H1 (cell line): ENCODE data around the gene SOCS3. TPM values are rescaled to one million over a fixed set of nuclear protein-coding genes. Genes with fewer than 3 reads are reported as not detected.

Source experiments
- CTCF ChIA-PET: fragments of 300-600 bp; sonication (Branson Sonifier 250); formaldehyde crosslinking; loops from one replicate; lab custom pipeline; 2021; ENCODE audit not compliant: partially characterized antibody; lab: Charles Lee
- POLR2A ChIA-PET: fragments of 300-600 bp; sonication (Branson Sonifier 250); formaldehyde crosslinking; loops from one replicate; lab custom pipeline; 2021; ENCODE audit warnings: inconsistent platforms; ENCODE audit not compliant: partially characterized antibody; lab: Charles Lee
- DNase-seq, 2 experiments: peaks; one replicate each; pipeline versions ENCODE4 v3.0.0 to v3.0.0-alpha.2; 2010 to 2022; ENCODE audit warnings: low spot score in 2 of 2, low read depth in 1 of 2, mixed read lengths in 1 of 2
- FAIRE-seq: peaks from 2 replicates; lab custom pipeline; 2011; peaks lifted over from hg19 to GRCh38; lab: Jason Lieb, UNC
- H2AFZ ChIP-seq: 2 replicates; pipeline ENCODE4 v1.8.1; 2012; ENCODE audit warnings: low read length, inconsistent platforms
- H2AK5ac ChIP-seq: 2 replicates; pipeline ENCODE4 v1.6.1; 2013; ENCODE audit warnings: low read depth, low read length
- H2BK120ac ChIP-seq: replicated peaks from 2 replicates; pipeline ENCODE3; 2013; ENCODE audit warnings: low read depth, low read length, inconsistent platforms
- H2BK12ac ChIP-seq: 2 replicates; pipeline ENCODE4 v1.6.1; 2013; ENCODE audit warnings: low read depth, low read length
- H2BK15ac ChIP-seq: 2 replicates; pipeline ENCODE4 v1.6.1; 2013; ENCODE audit warnings: low read length
- H2BK20ac ChIP-seq: 2 replicates; pipeline ENCODE4 v1.6.1; 2013; ENCODE audit warnings: low read length
- H2BK5ac ChIP-seq: 2 replicates; pipeline ENCODE4 v1.6.1; 2013; ENCODE audit warnings: low read depth, low read length
- H3K14ac ChIP-seq: 2 replicates; pipeline ENCODE4 v1.6.1; 2013; ENCODE audit warnings: inconsistent platforms; ENCODE audit not compliant: insufficient read length
- H3K18ac ChIP-seq: 2 replicates; pipeline ENCODE4 v1.6.1; 2013; ENCODE audit warnings: low read length; ENCODE audit errors: extremely low read depth
- H3K23ac ChIP-seq: 2 replicates; pipeline ENCODE4 v1.6.1; 2013; ENCODE audit warnings: inconsistent platforms; ENCODE audit not compliant: insufficient read length
- H3K23me2 ChIP-seq: 2 replicates; pipeline ENCODE4 v1.6.1; 2013; ENCODE audit warnings: low read depth, low read length
- H3K27ac ChIP-seq: 2 replicates; pipeline ENCODE4 v1.6.1; 2011; ENCODE audit warnings: low read depth, low read length, inconsistent platforms
- H3K27me3 ChIP-seq, 4 experiments: replicated peaks in 1 of 4; 1 replicate in 1 of 4; 2 replicates in 3 of 4; pipeline versions ENCODE4 v1.6.1 to v1.8.1; 2011 to 2013; ENCODE audit warnings: low read length in 3 of 4, mild to moderate bottlenecking in 3 of 4, inconsistent platforms in 2 of 4, mixed read lengths in 2 of 4, moderate library complexity in 1 of 4; ENCODE audit not compliant: control insufficient read depth in 3 of 4, insufficient read depth in 3 of 4; ENCODE audit errors: extremely low read depth in 1 of 4
- H3K36me3 ChIP-seq, 4 experiments: 2 replicates each; pipeline versions ENCODE4 v1.6.1 to v1.8.1; 2011 to 2013; ENCODE audit warnings: mild to moderate bottlenecking in 4 of 4, low read length in 3 of 4, moderate library complexity in 2 of 4, control low read depth in 1 of 4, inconsistent platforms in 1 of 4; ENCODE audit not compliant: insufficient read depth in 4 of 4, control insufficient read depth in 2 of 4
- H3K4ac ChIP-seq: replicated peaks from 2 replicates; pipeline ENCODE3; 2013; ENCODE audit warnings: low read length, low read depth, mixed read lengths, inconsistent platforms; ENCODE audit not compliant: insufficient read length
- H3K4me1 ChIP-seq, 4 experiments: replicated peaks in 1 of 4; 1 replicate in 1 of 4; 2 replicates in 3 of 4; pipeline versions ENCODE4 v1.6.1 to v1.8.1; 2011 to 2013; ENCODE audit warnings: low read length in 3 of 4, inconsistent platforms in 2 of 4, mixed read lengths in 1 of 4; ENCODE audit not compliant: insufficient read depth in 4 of 4, control insufficient read depth in 3 of 4
- H3K4me2 ChIP-seq, 2 experiments: 2 replicates each; pipeline versions ENCODE4 v1.6.1 to v1.8.1; 2011 to 2013; ENCODE audit warnings: low read depth in 2 of 2, low read length in 2 of 2, control low read depth in 1 of 2, inconsistent platforms in 1 of 2, mild to moderate bottlenecking in 1 of 2; ENCODE audit not compliant: insufficient read depth in 1 of 2
- H3K4me3 ChIP-seq, 4 experiments: fragments of 200-600, 300-600 bp in 1 of 4; sonication (generic), shearing (Covaris generic), sonication (Bioruptor Twin) in 1 of 4; 2 replicates each; pipeline versions ENCODE4 v1.5.1 to v1.8.1; 2011 to 2016; ENCODE audit warnings: low read length in 4 of 4, low read depth in 3 of 4, control low read depth in 2 of 4, inconsistent platforms in 2 of 4, mild to moderate bottlenecking in 2 of 4, mixed read lengths in 1 of 4, moderate library complexity in 1 of 4; ENCODE audit not compliant: insufficient read depth in 2 of 4; ENCODE audit errors: extremely low read depth in 1 of 4
- H3K56ac ChIP-seq: replicated peaks from 2 replicates; pipeline ENCODE3; 2013; ENCODE audit warnings: low read depth, mild to moderate bottlenecking, mixed read lengths, low read length, inconsistent platforms; ENCODE audit not compliant: insufficient read length
- H3K79me1 ChIP-seq: 2 replicates; pipeline ENCODE4 v1.6.1; 2013; ENCODE audit warnings: low read depth, low read length, control low read depth
- H3K79me2 ChIP-seq, 2 experiments: 2 replicates each; pipeline versions ENCODE4 v1.6.1 to v1.8.1; 2012 to 2013; ENCODE audit warnings: low read length in 2 of 2, mild to moderate bottlenecking in 2 of 2, inconsistent platforms in 1 of 2; ENCODE audit not compliant: insufficient read depth in 2 of 2, control insufficient read depth in 1 of 2
- H3K9ac ChIP-seq, 4 experiments: replicated peaks in 1 of 4; 1 replicate in 1 of 4; 2 replicates in 3 of 4; pipeline versions ENCODE4 v1.6.1 to v1.8.1; 2011 to 2013; ENCODE audit warnings: low read depth in 3 of 4, low read length in 3 of 4, control low read depth in 2 of 4, mild to moderate bottlenecking in 2 of 4, moderate library complexity in 2 of 4, inconsistent platforms in 1 of 4; ENCODE audit errors: extremely low read depth in 1 of 4
- H3K9me3 ChIP-seq, 2 experiments: 2 replicates each; pipeline versions ENCODE4 v1.6.1 to v1.8.1; 2012 to 2013; ENCODE audit warnings: mild to moderate bottlenecking in 2 of 2, moderate library complexity in 2 of 2, control low read depth in 1 of 2, inconsistent platforms in 1 of 2, low read depth in 1 of 2, low read length in 1 of 2, mixed read lengths in 1 of 2; ENCODE audit not compliant: insufficient read depth in 2 of 2
- H4K20me1 ChIP-seq, 2 experiments: replicated peaks in 1 of 2; 2 replicates each; pipeline versions ENCODE3 to v1.8.1; 2011 to 2013; ENCODE audit warnings: inconsistent platforms in 2 of 2, low read length in 2 of 2, mild to moderate bottlenecking in 1 of 2; ENCODE audit not compliant: insufficient read depth in 2 of 2, control insufficient read depth in 1 of 2
- H4K5ac ChIP-seq: 2 replicates; pipeline ENCODE4 v1.6.1; 2013; ENCODE audit warnings: low read length, low read depth, mixed read lengths, inconsistent platforms; ENCODE audit not compliant: insufficient read length
- H4K8ac ChIP-seq: 2 replicates; pipeline ENCODE4 v1.8.0; 2013; ENCODE audit warnings: mild to moderate bottlenecking, moderate library complexity, low read length, inconsistent platforms; ENCODE audit not compliant: insufficient read depth; ENCODE audit errors: extremely low read depth
- H4K91ac ChIP-seq: replicated peaks from 2 replicates; pipeline ENCODE3; 2013; ENCODE audit warnings: low read length, mixed read lengths, inconsistent platforms; ENCODE audit not compliant: insufficient read length
- CBX8 ChIP-seq: fragments of 300-800, 300-1000 bp; sonication (generic); IDR thresholded peaks from 2 replicates; pipeline ENCODE4 v1.7.1; 2016; ENCODE audit warnings: low read depth, low read length, borderline replicate concordance
- EP300 ChIP-seq, 2 experiments: IDR thresholded peaks; 1 replicate in 1 of 2; 2 replicates in 1 of 2; pipeline ENCODE4 v1.6.1; 2011 to 2012; ENCODE audit warnings: low read depth in 2 of 2, low read length in 2 of 2, mild to moderate bottlenecking in 2 of 2, borderline replicate concordance in 1 of 2, inconsistent platforms in 1 of 2, moderate library complexity in 1 of 2
- JUN ChIP-seq: IDR thresholded peaks from 2 replicates; pipeline ENCODE4 v1.6.1; 2011; ENCODE audit warnings: low read depth, mild to moderate bottlenecking, improper control_type of control experiment, low read length
- JUND ChIP-seq: IDR thresholded peaks from 2 replicates; pipeline ENCODE4 v1.6.1; 2011; ENCODE audit warnings: mild to moderate bottlenecking, improper control_type of control experiment, low read length
- KDM5A ChIP-seq: fragments of 200-600 bp; IDR thresholded peaks from 2 replicates; pipeline ENCODE4 v1.7.1; 2012; ENCODE audit warnings: mild to moderate bottlenecking, low read length, inconsistent platforms, mixed read lengths
- PHF8 ChIP-seq: fragments of 200-600 bp; sonication (generic); conservative IDR thresholded peaks from 2 replicates; pipeline ENCODE4 v1.7.1; 2012; ENCODE audit warnings: low read depth, mild to moderate bottlenecking, inconsistent platforms, low read length, moderate library complexity
- POU5F1 ChIP-seq: IDR thresholded peaks from 2 replicates; pipeline ENCODE4 v1.6.1; 2011; ENCODE audit warnings: low read depth, mild to moderate bottlenecking, low read length, moderate library complexity
- RFX5 ChIP-seq: IDR thresholded peaks from 2 replicates; pipeline ENCODE4 v1.6.1; 2011; ENCODE audit warnings: low read depth, low read length, improper control_type of control experiment, borderline replicate concordance
- RXRA ChIP-seq: IDR thresholded peaks from 2 replicates; pipeline ENCODE4 v1.6.1; 2011; ENCODE audit warnings: low read depth, mild to moderate bottlenecking, low read length, moderate library complexity; ENCODE audit not compliant: insufficient read depth
- SIX5 ChIP-seq: IDR thresholded peaks from 2 replicates; pipeline ENCODE4 v1.6.1; 2011; ENCODE audit warnings: mild to moderate bottlenecking, low read depth, low read length
- SUZ12 ChIP-seq: fragments of 200-600 bp; sonication (generic); IDR thresholded peaks from 2 replicates; pipeline ENCODE4 v1.6.1; 2012; ENCODE audit warnings: mild to moderate bottlenecking, inconsistent platforms, low read length, moderate library complexity, mixed read lengths
- TAF1 ChIP-seq: IDR thresholded peaks from 2 replicates; pipeline ENCODE4 v1.6.1; 2011; ENCODE audit warnings: mild to moderate bottlenecking, low read depth, low read length
- TEAD4 ChIP-seq: IDR thresholded peaks from 2 replicates; pipeline ENCODE4 v1.6.1; 2012; ENCODE audit warnings: low read depth, low read length, inconsistent platforms, mixed read lengths
- WGBS, 2 experiments: shearing (Covaris generic) in 1 of 2; methylation state at CpG; one replicate each; pipeline versions ENCODE4 v1.1.6 to v1.1.7; 2013 to 2015; ENCODE audit warnings: low lambda C conversion rate in 2 of 2, mixed read lengths in 2 of 2, inconsistent platforms in 1 of 2, low coverage in 1 of 2, missing lambda C conversion rate in 1 of 2; ENCODE audit not compliant: insufficient replicate concordance in 2 of 2, insufficient coverage in 1 of 2, insufficient read length in 1 of 2; ENCODE audit errors: extremely low coverage in 1 of 2, missing lambda C conversion rate in 1 of 2; 5-methylcytosine and 5-hydroxymethylcytosine counted together
- polyA plus RNA-seq, 7 experiments: library from polyadenylated mRNA; depleted of rRNA in 3 of 7; stranded (reverse) in 5 of 7; unstranded in 2 of 7; fragments of >200 nt in 5 of 7; fragments of 200-250 nt in 2 of 7; gene quantifications; 1 replicate in 5 of 7; 2 replicates in 1 of 7; 4 replicates in 1 of 7; pipeline versions ENCODE4 v1.2.1 to v1.2.3, GENCODE V29; 2011 to 2013; ENCODE audit warnings: missing spikeins in 2 of 7, mixed read lengths in 2 of 7
- total RNA-seq: library from RNA; stranded (reverse); fragmentation: NEBNext Ultra II Directional; extraction: Animal tissue kit (Norgen Biotek cat#: 25700); gene quantifications from 2 replicates; pipeline ENCODE4 v1.2.1, GENCODE V29; 2021

SOCS3 gene
- total and polyA plus RNA-seq, 2 of the 8 experiments (the other 6 are each of a cell fraction or from before 2014, with no cell fraction given), result 10.1 to 47.9 TPM

DNA sequence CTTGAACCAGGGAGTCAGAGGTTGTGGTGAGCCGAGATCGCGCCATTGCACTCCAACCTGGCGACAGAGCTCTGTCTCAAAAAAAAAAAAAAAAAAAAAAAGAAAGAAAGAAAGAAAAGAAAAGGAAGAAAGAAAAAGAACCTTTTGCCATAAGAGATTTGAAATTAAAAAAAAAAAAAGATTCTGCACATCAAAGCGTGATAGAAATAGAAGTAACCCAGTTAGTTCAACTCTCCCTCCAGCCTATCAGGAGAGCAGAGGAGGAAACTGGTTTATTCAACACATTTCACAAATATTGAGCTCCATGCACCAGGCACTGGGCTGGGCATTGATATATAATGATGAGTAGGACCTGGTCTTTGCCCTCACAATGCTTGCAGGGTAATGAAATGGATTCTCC lies 2.4 kb upstream of the SOCS3 start:
- Histone ChIP-seq H2BK15ac (0 out of 2 replicates have a peak overlapping the region, but pooled peaks have one; percentile 12), H4K5ac (no peak overlapping the region), H3K23me2 (peaks cover 14% of the 10 kb centered on the region), H4K8ac (no peak overlapping the region), H3K4me2 (no peak overlapping the region; a peak in 1 of 4 replicates), H4K91ac (no peak overlapping the region), H3K4ac (no peak overlapping the region), H3K23ac (no peak overlapping the region), H3K9me3 (no peaks in the 10 kb centered on the region), H3K27me3 (peaks cover 0 to 16% (median 5%) of the 10 kb centered on the region in 4 experiments; a peak in 4 of 7 replicates), H3K4me1 (peaks cover 13 to 53% (median 48%) of the 10 kb centered on the region in 4 experiments), H2BK120ac (no peak overlapping the region), H3K56ac (no peak overlapping the region), H3K14ac (no peak overlapping the region), H3K79me1 (no peaks in the 10 kb centered on the region), H3K18ac (no peak overlapping the region), H2BK5ac (peak overlapping the region; percentile 47; the same call in 1 of the 2 replicates), H2AFZ (no peak overlapping the region), H2BK12ac (0 out of 2 replicates have a peak overlapping the region, but pooled peaks have one; percentile 18), H3K36me3 (peaks cover 2 to 14% (median 7%) of the 10 kb centered on the region in 4 experiments; a peak in 5 of 8 replicates), H3K79me2 (peaks cover 7 to 24% of the 10 kb centered on the region in 2 experiments; a peak in 3 of 4 replicates), H3K4me3 (no peak overlapping the region), H2AK5ac (no peak overlapping the region), H2BK20ac (0 out of 2 replicates have a peak overlapping the region, but pooled peaks have one; percentile 0), H3K27ac (no peak overlapping the region), H4K20me1 (peaks cover 13 to 17% of the 10 kb centered on the region in 2 experiments), H3K9ac (no peak overlapping the region)
- WGBS, 2 experiments, result 96% methylated on average over 4 of the region's 5 CpGs; no CpG with 5 or more reads in 1 of the 2 experiments
- FAIRE-seq, result no peak
- POLR2A ChIA-PET, result interaction anchor here (1.9 to 4.9 kb wide), 4 partner anchors 18 to 60 kb away, joined by 5 to 29 read pairs (median 19); no protein-coding TSS in a partner anchor
- CTCF ChIA-PET, result interaction anchor here (1.0 to 20.5 kb wide), 8 partner anchors 16 to 112 kb away, joined by 3 to 257 read pairs (median 6); no protein-coding TSS in a partner anchor
- DNase-seq, result no peak
- TF ChIP-seq RXRA (no peak), SUZ12 (no peak), KDM5A (no peak), CBX8 (no peak), RFX5 (no peak), TEAD4 (no peak), SIX5 (no peak), POU5F1 (no peak), JUND (no peak), PHF8 (no peak), EP300 (IDR thresholded peaks at IDR 0.05; ENCODE audit: borderline replicate concordance in 1 of 2, low read depth in 2 of 2, low read length in 2 of 2) (no peak), TAF1 (no peak), JUN (no peak)
